ENCODE results near the gene IPO11.
"Not testable (repeated sequence)": the region's sequence is repeated elsewhere in the genome, so short reads cannot be mapped to it uniquely, and the experiment has no call there.

IPO11 gene

DNA sequence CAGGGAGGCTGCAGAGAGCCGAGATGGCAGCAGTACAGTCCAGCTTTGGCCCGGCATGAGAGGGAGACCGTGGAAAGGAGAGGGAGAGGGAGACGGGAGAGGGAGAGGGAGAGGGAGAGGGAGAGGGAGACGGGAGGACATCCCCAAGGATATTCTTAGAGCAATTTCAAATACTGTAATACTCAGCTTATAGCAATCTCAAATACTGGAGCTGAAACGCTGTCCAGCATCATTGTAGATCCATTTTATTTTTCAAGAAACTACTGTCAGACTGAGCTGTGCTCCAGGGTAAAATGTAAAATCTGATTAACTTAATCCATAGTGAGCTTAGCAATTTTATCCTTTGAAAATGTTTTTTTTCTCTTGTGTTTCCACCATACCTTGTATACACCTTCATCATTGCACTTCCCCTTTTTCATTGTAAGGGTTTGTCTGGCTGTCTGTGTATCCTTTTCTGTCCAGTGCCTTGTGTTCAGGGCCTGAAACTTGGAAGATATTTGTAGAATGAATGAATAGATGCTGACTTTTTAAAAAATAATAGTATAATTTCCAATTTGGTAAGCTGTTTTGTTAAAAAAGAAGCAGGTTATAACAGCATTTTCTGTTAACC lies 102.1 kb downstream of the IPO11 start:
- DNase-seq (ENCODE audit: low read depth): no peak

DNA sequence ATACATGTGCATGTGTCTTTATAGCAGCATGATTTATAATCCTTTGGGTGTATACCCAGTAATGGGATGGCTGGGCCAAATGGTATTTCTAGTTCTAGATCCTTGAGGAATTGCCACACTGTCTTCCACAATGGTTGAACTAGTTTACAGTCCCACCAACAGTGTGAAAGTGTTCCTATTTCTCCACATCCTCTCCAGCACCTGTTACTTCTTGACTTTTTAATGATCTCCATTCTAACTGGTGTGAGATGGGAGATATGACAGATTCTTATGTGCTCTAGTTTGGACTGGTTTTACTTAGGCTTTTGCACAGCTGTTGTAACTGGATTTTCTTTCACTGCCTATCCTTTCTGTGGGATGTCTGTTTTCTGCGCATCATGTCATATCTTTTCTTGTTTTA lies 108.2 kb downstream of the IPO11 start:
- not testable (repeated sequence) for DNase-seq (ENCODE audit: low read depth)

DNA sequence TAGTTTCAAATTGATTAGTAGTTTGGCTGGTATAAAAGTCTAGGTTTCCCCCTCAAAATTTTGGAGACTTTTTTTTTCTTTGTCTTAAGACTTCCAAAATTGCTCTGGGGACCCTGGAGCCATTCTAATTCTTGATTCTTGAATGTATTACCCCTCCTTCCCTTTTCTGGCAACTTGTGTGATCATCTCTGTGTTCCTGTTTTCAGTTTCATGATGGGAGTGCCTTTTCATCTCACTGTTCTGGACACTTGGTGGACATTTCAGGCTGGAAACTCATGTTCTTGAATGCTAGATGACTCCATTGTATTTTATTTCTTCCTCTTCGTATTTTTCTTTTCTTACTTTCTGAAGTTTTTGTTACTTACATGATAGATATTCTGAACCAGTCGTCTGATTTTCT lies 108.8 kb downstream of the IPO11 start:
- DNase-seq (ENCODE audit: low read depth): no peak

DNA sequence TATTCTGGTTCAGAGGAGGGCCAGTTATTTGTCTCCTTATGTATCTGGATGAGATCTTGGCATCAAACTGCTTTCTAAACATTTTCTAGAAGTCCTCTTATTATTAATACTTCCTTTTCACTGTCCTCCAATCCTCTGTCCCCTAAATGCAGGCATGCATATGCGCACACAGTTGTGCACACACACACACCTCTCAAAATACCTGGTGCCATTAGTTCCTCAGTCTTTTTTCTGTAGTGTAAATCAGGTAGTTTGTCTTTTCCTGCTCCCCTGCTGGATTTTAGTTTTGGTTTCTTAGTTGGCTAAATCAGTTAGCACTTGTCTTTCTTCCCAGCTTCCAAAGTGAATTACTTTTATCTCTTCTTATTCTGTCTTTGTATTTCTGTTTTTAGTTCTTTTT lies 110.2 kb downstream of the IPO11 start:
- DNase-seq (ENCODE audit: low read depth): no peak

DNA sequence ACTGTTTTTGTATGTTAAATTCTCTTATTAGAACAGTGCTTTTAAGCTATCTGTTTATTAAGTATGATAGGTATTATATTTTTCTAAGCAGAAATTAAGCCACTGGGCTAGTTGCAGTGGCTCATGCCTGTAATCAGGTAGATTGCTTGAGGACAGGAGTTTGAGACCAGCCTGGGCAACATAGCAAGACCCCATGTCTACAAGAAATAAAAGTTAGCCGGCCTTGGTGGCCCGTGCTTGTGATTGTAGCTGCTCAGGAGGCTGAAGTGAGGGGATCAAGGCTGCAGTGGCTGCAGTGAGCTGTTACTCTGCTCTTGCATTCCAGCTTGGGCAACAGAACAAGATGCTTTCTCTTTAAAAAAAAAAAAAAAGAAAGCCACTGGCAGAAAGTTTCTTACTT lies 121.0 kb downstream of the IPO11 start:
- no peak for DNase-seq (ENCODE audit: low read depth)

DNA sequence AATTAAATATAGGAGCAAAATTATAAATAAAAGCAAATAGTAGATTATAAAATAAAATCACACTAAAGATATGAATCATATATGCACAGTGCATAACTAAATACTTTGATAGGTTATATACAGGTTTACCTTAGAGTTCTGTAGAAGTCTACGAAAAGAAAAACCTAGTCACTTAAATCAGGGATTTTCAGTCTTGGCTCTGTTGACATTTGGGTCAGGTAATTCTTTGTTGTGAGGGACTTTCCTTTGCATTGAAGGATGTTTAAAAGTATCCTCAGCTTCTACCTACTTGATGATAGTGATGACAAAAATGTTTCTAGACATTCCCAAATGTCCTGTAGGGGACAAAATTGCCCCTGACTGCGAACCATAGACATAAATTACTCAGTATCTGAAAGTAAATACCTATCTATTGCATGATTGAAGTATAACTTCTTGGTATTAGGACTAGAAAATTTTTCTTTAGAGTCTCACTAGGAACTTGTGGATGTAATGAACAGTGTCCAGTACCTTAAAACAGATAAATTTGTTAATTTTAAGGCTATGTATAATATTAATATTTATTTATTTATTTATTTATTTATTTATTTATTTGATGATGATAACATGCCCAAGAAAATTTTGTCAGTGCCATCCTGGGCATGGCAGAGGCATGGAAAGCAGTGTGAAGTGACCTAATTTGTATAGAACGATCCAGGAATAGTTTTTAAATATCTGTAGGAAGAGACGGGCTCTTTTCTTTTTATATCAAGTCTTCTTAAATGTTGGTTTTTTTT lies 122.1 kb downstream of the IPO11 start:
- DNase-seq (ENCODE audit: low read depth): no peak

DNA sequence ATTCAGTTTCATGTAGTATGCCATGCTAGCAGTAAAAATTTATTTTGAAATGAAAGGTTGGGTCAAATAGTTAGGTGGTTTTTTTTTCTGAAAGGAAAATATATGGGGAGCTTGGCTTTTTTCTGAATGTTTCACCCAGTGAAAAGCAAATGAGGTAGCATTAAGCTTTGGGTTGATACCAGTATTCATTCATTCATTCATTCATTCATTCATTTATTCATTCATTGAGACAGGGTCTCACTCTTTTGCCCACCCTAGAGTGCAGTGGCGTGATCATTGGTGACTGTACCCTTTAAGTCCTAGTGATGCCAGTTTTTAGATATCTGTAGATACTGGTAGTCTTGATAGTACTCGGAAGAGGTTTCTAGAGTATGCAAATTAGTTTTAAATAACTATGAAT lies 123.7 kb downstream of the IPO11 start:
- DNase-seq (ENCODE audit: low read depth): no peak

DNA sequence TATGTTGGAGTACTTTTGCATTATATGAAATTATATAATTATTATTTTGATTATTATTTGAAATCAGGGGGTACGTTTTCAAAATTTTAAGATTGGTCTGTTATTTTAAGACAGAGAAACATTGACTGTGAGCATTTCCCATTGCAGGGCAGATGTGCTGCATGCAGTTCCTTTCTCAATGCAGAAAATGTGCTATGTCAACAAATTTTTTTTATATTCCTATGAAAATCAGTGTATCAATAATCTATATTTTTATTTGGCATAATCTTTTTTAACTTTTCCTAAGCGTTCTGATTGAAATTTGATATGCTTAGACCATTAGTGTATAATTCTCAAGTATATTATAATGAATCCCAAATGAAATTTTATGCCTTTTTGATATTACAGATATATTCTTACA lies 124.2 kb downstream of the IPO11 start:
- no peak for DNase-seq (ENCODE audit: low read depth)

DNA sequence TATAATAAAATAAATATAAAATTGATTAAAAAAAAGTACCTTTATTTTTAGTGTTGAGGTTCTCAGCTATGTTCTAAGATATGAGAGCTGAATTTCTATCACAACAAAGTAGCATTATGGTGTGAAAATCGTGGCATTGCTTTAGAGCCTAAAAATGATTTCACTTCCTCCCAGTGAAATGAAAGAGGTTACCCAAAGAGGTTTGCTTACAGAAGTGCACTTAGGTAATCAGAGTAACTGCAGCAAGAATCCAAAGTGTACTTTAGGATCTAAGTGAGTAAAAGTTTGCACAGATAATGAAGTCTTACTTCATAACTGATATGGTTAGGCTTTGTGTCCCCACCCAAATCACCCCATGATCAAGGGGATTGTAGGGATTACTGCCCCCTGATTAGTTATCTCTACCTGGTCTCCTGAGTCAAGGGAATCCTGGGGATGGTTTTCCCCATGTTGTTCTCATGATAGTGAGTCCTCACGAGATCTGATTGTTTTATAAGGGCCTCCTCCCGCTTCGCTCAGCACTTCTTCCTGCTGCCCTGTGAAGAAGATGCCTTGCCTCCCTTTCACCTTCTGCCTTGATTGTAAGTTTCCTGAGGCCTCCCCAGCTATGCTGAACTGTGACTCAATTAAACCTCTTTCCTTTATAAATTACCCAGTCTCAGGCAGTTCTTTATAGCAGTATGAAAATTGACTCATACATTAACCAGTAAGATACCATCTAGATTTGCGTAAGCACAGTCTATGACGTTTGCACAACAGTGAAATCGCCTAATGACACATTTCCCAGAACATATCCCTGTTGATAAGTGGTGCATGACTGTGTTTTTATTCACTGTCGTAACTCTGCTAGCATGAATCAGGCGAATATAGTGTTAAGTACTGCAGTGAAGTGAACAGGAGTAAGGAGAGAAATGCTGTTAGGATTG lies 125.7 kb downstream of the IPO11 start:
- DNase-seq (ENCODE audit: low read depth): peak; percentile 28

DNA sequence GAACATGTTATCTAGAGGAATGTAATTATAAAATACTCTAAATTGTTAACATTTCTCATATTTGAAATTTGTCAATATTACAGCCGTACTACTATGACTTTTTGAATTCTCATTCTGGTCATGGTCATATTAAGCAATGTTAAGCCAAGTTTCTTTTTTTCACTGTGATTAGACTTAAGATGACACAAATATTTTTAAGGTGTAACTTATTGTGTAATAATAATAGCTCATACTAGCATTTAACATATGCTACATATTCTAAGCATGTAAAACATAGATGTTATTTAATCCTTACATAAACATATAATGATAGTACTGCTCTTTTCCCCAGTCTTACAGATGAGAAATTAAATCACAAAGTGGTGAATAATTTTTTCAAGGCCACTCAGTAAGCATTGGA lies 130.2 kb downstream of the IPO11 start:
- DNase-seq (ENCODE audit: low read depth): no peak

DNA sequence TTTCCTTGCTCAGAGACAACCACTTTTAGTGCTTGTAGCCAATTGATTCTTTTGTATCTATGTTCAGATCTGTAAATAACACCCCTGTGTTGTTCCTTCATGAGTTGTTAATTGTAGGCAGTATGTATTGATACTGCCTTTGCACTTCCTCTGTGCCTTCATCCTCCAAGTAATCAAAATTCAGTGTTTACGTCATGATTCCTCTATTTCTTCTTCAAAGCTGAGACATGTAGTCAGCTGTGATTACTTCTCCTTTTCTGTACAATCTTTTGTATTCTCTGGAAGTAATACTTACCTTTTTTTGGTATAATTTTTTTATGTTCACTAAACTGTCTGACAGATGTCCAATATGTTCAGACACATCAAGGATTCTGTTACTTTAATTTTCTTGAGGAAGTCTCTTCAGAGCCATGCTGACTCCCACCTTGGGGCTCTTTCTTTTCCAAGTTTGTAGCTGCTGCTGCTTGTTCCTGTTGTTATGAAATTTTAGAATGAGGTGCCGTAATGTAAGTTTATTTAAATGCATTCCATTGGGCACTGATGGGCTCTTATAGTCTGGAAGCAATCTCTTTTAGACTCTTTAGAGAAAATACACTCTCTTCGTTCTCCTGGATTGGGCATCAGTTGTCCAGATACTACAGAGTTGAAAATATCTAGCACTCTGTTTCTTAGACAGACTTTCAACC lies 135.5 kb downstream of the IPO11 start:
- no peak for DNase-seq (ENCODE audit: low read depth)

DNA sequence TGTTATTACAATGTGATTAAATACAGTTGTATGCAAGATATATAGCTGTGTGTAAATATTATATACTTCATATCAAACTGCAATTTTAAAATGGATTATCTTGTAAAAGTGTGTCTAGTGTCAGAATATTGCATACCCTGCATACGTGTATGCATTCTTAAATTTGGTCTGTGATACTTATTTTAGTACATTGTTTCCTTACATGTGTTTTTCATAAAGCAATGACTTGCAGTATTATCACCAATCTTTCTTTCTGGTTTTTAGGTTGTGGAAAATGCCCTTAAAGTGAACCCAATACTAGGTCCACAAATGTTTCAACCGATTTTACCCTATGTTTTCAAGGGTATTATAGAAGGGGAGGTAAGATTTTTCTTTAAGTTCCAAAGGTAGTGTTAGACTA lies 137.5 kb downstream of the IPO11 start:
- no peak for DNase-seq (ENCODE audit: low read depth)

DNA sequence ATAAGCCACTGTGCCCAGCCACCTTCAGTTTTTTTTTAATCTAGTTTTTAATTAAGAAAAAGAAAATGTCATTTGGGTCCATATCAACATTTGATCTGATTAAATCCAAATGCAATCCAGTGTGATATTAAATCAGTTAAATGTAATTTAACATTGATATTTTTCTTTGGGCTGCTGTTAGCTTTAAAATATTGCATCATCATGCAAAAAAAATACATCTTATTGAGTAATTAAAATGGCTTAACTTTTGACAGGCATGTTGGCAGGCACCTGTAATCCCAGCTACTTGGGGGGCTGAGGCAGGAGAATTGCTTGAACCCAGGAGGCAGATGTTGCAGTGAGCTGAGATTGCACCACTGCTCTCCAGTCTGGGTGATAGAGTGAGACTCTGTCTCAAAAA lies 143.4 kb downstream of the IPO11 start:
- no peak for DNase-seq (ENCODE audit: low read depth)

DNA sequence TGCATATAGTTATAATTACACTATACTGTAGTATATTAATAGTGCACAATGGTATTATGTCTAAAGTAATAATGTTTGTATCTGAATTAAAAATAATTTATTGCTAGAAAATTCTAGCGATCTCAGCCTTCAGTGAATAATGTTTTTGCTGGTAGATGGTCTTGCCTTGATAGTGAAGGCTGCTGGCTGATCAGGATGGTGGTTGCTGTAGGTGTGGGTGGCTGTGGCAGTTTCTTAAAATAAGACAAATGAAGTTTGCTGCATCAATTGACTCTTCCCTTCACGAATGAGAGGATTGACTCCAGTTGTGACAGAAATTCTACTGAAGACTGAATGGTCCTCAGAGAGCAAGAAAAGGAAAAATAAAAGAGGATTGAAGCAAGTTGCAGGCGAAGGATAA lies 146.4 kb downstream of the IPO11 start:
- no peak for DNase-seq (ENCODE audit: low read depth)

DNA sequence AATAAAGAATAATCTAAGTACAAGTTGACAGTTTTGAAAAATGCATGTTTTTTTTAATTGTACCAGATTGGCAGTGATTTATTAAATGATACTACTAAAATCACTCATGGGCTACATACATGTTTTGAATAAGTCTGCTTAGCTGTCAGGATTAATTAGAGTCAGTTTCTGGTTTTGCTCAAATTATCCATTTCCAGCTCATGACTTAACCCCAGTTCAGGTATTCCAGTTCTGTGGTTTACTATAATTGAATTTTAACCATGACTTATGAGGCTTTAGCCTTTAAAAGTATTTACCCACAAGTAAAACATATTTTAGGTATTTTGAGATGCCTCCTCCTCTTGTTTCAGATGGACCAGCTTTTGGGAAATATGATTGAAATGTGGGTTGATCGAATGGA lies 148.2 kb downstream of the IPO11 start:
- DNase-seq (ENCODE audit: low read depth): no peak

DNA sequence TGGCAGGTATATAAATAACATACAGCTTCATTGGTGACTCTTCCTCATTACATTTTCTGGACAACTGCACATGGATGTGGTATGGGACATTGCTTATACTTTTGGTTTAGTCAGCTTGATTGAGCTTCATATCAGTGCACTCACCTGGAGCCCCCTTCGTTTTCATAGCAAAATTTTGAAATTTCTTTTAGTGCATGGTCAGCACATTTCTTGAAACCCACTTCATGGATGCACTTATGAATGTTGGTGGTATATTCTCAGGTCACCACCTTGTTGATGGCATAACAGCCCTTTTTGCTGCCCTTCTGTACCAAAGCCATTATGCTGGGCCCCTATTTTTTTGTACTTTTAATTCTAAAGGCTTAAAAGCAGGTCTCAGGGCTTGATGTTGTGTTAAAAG lies 149.3 kb downstream of the IPO11 start:
- DNase-seq (ENCODE audit: low read depth): no peak

DNA sequence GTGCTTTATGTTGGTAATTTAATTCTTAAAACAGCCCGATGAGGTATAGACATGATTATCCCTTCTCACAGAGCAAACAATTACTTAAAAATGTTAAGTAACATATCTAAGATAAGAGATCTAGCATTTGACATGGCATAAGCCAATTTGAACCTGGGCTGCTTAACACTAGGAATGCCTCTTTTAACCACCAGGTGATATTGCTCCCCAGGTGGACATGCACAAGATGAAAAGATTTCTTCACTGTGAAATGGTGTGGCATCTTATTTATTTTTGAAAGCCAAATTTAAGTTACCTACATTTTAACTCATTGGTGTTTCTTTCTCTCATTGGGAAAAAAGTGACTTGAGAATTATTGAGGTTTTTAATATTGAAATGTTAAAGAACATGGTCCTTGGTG lies 150.3 kb downstream of the IPO11 start:
- DNase-seq (ENCODE audit: low read depth): no peak

DNA sequence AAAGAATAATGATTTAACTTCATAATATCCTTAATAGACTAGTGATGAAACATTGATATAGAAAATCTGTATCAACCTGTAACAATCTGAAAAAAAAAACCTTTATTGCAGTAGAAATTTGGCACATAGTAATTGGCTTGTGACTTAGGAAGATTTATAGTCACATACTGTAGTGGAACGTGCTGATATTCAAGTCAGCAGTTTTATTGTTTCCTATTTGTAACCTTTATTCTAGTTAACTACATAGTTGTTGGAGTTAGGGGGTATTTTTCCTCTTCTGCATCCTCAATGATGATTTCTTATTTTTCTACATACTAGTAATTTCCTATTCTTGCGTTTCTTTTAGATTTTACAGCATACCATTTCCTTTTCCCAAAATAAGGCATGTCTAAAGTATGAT lies 151.5 kb downstream of the IPO11 start:
- DNase-seq (ENCODE audit: low read depth): no peak

DNA sequence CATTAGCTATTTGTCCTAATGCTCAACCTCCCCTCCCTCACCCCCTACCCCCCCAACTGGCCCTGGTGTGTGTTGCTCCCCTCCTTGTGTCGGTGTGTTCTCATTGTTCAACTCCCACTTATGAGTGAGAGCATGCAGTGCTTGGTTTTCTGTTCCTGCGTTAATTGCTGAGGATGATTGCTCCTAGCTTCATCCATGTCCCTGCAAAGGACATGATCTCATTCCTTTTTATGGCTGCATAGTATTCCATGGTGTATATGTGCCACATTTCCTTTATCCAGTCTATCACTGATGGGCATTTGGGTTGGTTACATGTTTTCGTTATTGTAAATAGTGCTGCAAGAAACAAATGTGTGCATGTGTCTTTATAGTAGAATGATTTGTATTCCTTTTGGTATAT lies 153.2 kb downstream of the IPO11 start:
- not testable (repeated sequence) for DNase-seq (ENCODE audit: low read depth)

DNA sequence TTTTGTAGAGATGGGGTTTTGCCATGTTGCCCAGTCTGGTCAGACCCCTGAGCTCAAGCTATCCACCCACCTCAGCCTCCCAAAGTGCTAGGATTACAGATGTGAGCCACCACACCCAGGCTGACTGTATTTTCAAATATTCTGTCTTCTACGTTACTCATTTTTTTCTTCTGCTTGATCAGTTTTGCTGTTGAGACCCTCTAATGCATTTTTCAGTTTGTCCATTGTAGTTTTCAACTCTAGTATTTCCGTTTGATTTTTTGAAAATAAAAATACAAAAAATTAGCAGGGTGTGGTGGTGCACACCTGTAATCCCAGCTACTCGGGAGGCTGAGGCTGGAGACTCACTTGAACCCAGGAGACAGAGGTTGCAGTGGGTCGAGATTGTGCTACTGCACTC lies 155.6 kb downstream of the IPO11 start:
- DNase-seq (ENCODE audit: low read depth): no peak

DNA sequence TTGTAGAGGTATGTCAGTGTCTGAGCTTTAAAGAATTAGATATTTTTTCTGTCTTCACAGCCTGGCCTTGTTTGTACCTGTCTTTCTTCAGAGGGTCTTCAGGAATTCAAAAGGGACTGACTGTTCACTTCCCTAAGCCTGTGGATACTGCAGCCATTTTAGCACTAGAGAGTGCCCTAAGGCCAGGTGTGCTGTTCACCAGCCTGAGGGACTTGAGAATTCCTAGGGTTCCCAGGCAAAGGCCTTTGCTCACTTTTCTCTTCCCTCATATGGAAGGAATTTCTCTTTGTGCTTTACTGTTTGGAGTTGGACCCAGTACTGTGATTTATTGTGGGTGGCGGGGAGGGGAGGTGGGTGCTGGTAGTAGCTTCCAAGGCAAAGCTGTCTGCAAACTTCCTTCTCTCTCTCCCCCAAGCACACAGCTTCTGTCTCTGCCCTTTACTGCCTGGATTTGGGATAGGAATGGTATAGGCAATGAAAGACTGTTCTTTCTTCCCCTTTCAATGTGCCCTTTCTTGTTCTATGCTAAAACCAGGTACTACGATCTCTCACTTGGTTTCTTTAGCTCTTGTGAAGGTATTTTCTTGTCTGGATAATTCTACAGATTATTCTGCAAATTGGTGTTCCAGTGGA lies 156.4 kb downstream of the IPO11 start:
- DNase-seq (ENCODE audit: low read depth): no peak

DNA sequence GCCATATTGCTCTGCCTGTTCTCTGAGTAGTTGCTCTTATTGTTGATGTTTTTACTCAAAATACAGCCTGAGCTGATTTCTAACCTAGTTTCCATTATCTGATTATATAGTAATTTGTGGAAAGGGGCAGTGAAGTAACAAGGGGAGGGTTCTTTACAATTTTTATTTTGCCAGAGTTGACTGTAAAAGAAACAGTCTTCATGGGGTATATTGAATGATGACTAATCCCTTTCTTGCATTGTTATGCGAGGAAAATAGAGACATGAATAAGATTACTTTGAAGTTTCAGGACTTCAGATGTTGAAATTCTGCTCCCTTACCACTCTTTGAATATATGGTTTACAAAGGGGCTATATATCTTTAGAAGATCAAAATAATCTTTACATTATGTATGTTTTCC lies 156.9 kb downstream of the IPO11 start:
- DNase-seq (ENCODE audit: low read depth): no peak

All from stromal cell of bone marrow (primary cell).